Thyroid gland (tissue), 4 donors: ENCODE measurements around the gene DAB1.

ENCODE experiments used
- CTCF ChIP-seq, 6 experiments: fragments of 200-600 bp in 3 of 6; fragments of 450-650 bp in 3 of 6; sonication (generic) in 3 of 6; IDR thresholded peaks; one replicate each; pipeline ENCODE4 v1.5.1; 2016 to 2019; ENCODE audit warnings: antibody characterized with exemption in 6 of 6, mild to moderate bottlenecking in 2 of 6, inconsistent platforms in 1 of 6, moderate library complexity in 1 of 6
- POLR2A ChIP-seq, 2 donors: fragments of 450-650 bp; IDR thresholded peaks; one replicate each; pipeline ENCODE4 v1.6.1; 2017; ENCODE audit warnings: antibody characterized with exemption in 2 of 2, mild to moderate bottlenecking in 2 of 2, moderate library complexity in 1 of 2

- TF ChIP-seq CTCF (IDR thresholded peaks at IDR 0.05) (no peak), POLR2A (IDR thresholded peaks at IDR 0.05) (no peak)
Measured at GRCh38 chr1:57026624-57027354, 397.1 kb downstream of the DAB1 start.
